HK-2 (cell line): Measurements from ENCODE around the gene PHACTR1.
A peak's percentile ranks its signal among the peaks of the same experiment; 100 is the strongest.

ENCODE experiments used
- DNase-seq: peaks from one replicate; pipeline ENCODE4 v3.0.0-alpha.2; 2018; ENCODE audit not compliant: unreplicated experiment

The PHACTR1 gene

GRCh38 chr6:13287104-13287503 lies 570.5 kb downstream of the PHACTR1 start:
- no peak for DNase-seq

DNA sequence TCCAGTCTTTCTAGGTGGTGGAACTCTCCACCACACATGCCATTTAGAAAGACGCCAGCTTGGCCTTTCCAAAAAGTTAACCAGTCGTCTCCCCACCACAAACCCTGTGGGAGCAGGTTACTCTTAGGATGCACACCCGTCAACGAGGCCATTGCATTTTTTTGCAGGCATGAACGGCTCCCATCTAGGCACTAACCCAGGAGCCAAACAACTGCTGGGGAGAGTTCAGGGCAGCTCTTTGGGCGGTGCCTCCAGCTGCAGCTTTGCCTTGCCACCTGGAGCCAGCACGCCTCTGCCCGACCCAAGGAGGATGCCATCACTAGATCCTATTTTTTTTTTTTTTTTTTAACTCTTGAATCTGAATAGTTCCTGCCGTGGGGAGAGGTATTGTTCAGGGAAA lies 571.9 kb downstream of the PHACTR1 start:
- no peak for DNase-seq

DNA sequence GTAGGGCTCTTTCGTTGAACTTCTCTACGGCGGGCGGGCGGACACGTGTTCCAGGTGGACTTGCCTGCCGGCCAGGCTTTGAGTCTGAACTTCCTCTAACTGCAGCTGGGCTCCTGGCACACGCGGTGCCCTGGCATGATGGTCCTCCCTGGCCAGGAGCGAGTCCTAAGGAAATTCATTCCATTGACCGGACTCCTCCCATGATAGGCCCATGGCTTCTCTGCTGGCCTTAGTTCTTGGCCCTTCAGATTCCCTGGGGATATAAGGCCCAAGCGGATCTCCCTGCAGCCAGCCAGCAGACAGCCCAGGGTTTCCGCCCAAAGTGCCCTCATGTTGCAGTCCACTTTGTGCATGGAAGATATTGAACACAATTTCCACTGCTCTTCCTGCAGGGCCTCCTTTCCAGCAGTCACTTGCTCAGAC lies 572.4 kb downstream of the PHACTR1 start:
- no peak for DNase-seq

DNA sequence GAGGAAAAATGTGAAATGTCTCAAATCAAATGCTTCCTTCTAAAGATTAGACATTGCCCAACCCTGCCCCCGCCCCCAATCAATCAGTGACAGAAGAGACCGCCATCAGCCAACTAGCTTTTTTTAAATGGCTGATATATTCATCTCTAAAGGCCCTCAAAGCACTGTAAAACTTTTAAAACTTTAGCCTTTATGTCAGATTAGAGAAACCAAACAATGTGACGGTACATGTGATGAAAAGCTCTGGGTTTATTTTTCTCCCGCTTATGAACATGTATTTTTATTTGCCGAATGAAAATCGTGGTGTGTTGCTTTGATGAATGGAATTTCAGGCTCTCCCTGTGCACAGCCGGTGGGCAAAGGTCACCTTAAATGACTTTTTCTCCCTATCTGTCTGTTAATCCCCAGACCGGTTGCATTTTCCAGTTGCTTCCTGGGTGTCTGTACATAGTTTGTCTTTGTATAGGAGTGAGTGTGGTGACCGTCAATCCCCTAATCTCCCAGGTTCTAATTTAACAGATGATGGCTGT lies 573.3 kb downstream of the PHACTR1 start:
- no peak for DNase-seq

GRCh38 chr6:13290335-13290734 lies 573.8 kb downstream of the PHACTR1 start:
- no peak for DNase-seq

GRCh38 chr6:13292774-13293173 lies 576.2 kb downstream of the PHACTR1 start:
- DNase-seq, result no peak

DNA sequence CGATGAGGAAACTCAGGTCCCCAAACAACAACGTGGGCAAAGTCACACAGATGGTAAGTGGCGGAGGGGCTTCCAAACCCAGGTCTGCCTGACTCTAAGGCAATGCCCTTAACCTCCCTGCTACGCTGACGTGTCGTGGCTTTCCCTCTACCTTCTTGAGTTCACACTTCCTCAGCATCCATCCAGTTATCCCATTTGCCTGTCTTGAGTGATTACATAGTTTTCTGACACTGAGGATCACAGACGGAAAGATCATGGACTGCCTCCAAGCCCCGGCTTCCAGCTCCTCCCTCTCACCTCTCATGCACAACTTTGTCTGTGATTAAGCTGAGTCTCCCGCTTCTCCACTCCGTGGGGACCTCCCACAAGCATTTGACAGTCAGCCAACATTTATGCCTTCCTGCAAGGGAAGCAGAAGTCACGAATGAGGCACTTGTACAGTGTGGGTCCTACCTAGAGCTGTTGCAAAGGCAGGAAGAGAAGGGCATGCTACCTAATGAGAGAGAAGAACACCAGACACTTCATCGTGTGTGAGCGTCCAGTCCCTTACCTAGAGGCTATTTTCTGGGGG lies 578.0 kb downstream of the PHACTR1 start:
- no peak for DNase-seq

- DNase-seq, result no peak
Measured at GRCh38 chr6:13295576-13295975, 579.0 kb downstream of the PHACTR1 start.

DNA sequence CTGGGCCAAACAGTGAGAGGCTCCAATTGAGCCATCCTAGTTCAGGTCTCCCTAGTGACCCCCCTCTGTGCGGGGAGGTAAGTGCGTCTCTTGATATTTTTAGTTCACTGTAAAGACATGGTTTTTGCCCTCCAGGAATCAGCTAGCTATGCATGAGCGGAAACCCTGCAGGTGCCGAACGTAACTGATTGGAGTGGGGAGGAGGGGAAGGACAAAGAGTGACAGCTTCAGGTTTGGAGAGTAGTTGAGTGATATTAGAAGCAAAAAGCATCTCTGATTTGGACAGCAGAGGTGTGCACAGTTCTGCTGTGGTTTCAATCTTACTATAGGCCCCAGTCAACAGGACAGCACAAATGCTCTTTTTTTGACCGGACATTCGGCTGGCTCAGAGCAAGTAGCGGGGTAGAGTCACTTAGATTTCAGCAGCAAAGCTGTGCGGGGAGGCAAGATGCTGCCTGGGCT lies 580.0 kb downstream of the PHACTR1 start:
- no peak for DNase-seq

- DNase-seq, result no peak
Measured at GRCh38 chr6:13297391-13297790, 580.8 kb downstream of the PHACTR1 start.

GRCh38 chr6:13298446-13298845 lies 581.9 kb downstream of the PHACTR1 start:
- DNase-seq, result no peak

DNA sequence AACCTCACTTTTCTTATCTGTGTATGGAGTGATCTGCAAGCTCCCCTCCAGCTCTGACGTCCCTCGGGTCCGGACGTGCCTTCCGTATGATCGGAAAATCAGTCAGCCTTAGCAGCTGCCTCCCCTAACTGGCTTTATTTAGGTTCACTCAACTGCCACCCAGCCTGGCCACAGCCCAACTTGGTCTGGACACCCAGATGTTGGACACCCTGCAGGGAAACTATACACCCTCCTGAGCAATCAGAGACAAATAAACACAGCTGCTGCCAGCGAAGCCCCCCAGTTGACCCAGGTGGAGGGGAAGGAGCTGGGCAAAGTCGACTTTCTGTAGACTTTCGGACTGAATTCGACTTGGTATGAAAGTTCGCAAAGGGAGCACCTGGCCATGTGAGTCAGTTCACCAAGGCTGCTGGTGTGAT lies 582.8 kb downstream of the PHACTR1 start:
- DNase-seq, result no peak

DNA sequence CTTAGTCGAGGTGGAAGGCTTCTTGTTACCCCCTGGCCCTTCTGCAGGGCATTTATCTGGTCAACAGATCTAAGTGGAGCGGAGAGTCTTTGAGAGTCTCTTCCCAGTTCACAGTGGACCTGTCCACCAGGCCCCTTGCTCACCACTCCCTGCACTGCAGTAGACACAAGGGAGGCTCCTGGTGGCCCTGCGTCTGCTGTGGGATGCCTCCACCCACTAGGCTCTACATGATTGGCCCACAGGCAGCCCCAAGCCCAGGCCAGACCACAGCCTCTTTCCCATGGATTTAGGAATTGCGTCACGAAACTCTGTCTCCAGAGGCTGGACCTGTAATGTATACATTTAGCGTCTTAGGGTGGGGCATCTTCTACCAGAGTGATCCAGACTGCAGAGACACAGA lies 583.4 kb downstream of the PHACTR1 start:
- no peak for DNase-seq

DNA sequence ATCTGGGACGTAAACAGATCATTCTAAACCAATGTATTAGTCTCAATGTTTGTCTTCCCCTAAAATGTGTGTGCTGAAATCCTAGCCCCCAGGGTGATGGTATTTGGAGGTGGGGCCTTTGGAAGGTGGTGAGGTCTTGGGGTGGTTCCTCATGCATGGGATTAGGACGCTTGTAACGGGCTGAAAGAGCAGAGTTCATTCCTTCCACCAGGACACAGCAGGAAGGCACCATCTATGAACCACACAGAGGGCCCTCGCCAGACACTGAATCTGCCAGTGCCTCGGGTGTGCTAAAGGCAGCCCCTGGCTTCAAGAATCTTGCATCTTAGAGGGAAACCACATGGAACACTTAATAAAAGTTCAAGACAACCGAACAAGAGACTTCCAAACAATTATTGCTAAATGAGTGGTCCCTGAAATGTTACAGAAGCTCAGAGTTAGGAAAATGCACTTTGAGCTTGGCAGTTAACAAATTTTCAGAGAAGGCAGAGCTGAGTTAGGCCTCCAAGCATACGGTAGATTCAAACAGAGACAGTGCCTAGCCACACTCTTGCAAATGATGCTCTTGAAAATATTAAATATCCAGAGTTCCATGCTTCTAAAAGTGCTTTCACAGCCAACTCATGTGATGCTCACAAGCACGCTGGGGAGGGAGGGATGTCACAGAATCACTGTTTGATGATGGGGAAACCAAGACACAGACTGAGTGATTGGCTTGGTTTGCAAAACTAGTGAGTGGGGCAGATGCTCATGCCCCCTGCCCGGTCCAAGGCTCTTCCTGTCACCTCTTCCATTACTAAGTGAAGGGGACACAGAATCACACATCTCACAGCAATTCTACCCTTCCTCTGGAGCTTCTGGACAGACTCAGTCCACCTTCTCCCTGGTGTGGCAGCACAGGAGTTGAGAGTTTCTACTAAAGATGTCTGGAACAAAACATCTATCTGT lies 584.4 kb downstream of the PHACTR1 start:
- DNase-seq, result no peak

DNA sequence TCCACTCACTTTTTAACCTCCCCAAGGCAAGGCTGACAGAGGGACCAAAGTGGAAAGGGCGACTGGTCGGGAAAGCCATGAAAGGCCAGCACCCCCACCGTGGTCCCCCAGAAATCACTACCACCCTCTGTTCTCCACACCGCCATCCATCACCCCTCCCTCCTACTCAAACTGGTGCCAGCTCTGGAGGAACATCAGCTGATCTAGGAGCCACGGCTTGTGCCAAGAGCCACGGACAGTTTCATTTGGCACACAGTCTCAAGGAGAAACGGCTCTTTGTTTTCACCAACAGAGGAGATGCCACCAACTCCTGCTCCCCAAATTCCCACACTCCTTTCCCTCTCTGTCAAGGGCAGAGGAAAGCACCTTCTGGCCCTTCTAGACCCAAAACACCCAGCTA lies 585.7 kb downstream of the PHACTR1 start:
- no peak for DNase-seq

DNA sequence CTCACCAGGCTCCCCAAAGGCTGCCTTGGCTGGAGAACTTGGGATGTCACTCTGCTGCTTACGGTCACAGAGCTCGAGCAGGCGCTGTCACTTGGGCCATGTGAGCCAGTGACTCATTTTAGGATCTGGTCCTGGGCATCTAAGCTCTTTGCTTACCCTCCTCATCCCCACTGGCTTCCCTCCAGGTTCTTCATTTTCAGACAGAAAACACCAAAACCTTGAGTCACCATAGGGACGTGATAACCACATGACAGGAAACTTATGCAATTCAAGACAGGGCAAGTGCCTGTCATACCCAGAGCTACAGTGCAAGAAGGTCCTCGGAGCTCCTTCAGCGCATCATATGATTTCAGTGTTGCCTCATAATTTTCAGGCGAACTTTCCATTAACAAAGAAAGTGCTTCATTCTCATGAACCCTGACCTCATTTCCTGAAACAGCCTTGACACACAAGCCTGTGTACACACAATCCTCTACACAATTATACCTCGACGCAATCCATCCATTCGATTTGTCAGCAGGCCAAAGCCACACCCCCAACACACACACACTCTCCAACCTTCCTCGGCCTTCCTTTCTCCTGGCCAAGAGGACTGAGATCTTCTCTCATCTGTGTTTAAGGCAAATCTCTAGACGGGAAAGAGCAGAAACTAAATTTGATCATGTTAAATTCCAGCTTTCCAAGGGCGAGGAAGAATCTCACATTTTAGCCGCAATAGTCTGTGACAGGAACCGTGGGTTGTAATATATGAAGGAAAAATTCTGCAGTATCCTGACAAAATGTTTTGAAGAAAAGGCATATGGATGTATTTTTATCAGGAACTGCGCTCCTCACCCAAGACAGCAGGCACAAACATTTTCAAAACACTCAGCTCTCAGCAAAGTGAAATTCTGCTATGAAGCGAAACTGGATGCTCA lies 586.4 kb downstream of the PHACTR1 start:
- peak; percentile 75 for DNase-seq

- peak; percentile 24 for DNase-seq
Measured at GRCh38 chr6:13303668-13304017, 587.1 kb downstream of the PHACTR1 start.

- no peak for DNase-seq
Measured at GRCh38 chr6:13304101-13304500, 587.5 kb downstream of the PHACTR1 start.

- DNase-seq, result no peak
Measured at GRCh38 chr6:13304580-13305260, 588.2 kb downstream of the PHACTR1 start.

DNA sequence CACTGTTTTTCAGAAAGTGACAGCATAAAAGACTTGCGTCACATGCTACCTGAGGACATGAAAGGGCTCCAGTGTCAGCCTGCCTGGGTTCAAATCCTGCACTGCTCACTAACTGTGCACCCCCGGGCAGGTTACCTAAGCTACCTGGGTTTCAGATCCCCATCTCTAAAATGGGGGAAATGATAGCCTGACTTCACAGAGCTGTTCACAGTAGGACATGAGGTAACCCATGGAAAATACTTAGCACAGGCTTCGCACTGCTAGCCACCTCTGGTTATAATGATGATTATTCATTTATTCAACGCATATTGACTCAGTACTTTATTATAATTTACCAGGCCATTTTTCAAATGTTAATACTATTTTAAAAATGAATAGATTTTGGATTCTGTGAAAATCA lies 588.7 kb downstream of the PHACTR1 start:
- no peak for DNase-seq

DNA sequence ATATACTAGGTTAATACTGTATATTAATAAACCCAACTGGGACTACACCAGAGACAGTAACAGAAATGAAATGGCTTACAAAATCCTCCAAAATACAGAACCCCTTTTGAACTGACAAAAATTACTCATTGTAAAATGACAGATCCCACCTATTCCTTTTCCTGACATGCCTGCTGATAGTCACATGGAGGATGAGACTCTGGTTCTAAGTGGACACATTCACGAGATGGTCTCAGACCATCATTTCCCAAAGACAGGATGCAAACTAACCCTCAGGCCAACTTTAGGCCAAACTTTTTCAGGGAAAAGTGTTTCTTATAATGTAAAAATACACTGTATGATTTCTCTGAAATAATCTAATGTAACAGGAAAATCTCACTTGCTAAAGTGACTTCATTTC lies 589.2 kb downstream of the PHACTR1 start:
- no peak for DNase-seq
